Activated CD8-positive, alpha-beta memory T cell treated with anti-CD3 and anti-CD28 coated beads for 48 hours (primary cell): ENCODE data around the gene FAM227A.
A peak's percentile ranks its signal among the peaks of the same experiment; 100 is the strongest.

Source experiments
- DNase-seq, 3 experiments: peaks; one replicate each; pipeline ENCODE4 v3.0.0-alpha.2; 2020; ENCODE audit warnings: low read depth in 2 of 3, low spot score in 2 of 3

The FAM227A gene

DNA sequence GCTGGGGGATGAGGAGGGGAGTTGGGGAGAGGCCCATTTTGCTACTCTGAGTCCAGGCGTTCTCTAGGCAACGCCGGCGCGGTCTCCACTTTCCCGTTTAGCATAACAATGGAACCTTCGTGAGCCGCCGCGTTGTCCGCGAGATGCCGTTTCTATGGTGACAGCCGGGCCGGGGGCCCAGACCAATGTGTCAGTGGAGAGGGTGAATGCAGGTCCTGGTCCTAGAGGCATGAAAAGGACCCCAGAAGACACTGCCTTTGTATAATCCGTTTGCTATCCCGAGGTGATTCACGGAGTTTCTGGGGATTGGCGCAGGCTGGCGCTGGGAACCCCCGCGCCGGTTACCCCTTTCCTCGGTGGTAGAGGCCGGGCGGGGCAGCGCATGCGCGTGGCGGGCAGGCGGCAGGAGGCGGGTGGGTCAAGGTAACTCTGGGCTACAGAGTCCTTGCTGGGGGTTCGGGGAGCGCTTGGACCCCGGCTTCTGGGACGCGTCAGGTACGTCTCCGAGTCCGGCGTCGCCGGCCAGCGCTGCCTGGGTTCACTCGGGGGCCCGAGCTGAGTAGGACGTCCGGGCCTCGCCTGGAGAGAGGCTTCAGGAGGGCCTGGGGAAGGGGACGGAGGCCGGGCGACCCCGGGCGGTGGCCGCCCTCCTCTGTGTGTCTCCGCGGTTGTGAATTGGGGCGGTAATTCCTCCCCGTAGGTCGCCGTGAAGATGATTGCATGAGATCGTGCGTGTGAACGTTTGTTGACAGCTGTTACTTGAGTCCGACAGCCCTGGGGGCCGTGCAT, at the start of gene FAM227A, which contains the start of gene CBY1:
TSS of gene FAM227A (minus strand) at position 137 of the 789 bp plus-strand sequence. CDS start 6,224 bp downstream, outside the sequence.
TSS of gene CBY1 (plus strand) at position 383 of the 789 bp plus-strand sequence. CDS start 11,417 bp downstream, outside the sequence.
- peak; percentile 76 to 92 (median 79) for DNase-seq

DNA sequence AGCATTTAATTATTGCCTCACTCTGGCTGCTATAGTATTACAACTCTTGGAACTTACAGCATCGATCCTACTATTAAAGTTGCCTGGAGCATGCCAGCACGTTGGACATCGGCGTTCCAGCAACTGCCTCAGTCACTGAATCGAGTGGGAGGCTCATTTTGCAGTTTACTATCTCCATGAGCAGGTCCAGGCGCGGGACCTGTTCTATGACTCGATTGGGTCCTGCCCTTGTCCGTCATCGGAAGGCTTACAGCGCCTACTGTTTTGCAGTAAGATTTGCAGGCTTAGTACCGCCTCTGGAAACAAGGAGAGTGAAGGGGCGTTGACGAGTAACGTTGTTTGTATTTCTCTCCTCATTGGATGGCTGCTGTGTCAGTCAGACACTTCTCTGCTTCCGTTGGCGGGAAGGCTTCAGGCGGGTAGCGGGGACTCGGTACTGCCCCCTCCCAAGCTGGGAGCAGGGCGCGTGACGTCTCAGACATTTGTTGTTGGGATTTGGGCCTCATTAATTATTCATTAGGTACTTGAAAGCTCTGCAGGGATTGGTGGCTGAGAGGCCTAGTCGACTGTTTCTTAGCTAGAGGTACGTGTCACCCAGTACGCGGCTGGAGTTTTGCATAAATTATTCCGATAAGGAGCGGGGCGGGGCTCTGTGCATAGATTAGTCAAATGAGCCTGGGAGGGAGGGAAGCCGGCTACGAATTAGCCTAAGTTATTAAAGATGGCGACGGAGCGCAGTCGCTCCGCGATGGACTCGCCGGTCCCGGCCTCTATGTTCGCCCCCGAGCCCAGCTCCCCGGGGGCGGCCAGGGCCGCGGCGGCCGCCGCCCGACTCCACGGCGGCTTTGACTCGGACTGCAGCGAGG, 49.3 kb upstream of the FAM227A start, which contains the start of gene GTPBP1:
TSS of gene GTPBP1 (plus strand) at position 710 of the 866 bp plus-strand sequence. CDS start at position 722, 12 bp downstream.
- peak; percentile 75 to 89 (median 86) for DNase-seq

DNA sequence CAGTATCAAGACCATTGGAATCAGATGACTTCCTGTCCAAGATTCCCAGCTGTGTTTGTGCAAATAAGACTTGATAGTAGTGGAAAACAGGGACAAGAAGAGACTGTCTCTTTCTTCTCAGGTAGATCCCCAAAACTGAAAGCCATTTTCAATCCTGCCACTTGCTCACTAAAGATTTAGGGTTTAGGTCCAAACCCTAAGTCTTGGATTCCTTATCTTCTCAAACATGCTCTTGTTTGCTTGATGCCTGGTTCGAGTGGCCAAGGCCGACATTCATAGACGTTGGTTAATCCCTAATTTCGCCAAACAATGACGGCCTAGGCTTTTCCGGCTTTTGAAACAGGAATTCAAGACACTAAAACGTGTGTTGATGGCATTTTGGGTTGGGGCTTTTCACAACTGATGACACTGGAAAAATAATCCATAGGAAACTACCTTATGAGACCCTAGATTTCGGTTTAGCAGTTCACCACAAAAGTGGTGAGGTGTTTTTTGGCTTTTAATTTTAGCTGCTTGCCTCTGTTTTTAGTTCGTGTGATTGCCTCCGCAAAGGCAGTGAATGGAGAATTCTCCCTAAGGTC, 48.6 kb upstream of the FAM227A start:
- no peak for DNase-seq

DNA sequence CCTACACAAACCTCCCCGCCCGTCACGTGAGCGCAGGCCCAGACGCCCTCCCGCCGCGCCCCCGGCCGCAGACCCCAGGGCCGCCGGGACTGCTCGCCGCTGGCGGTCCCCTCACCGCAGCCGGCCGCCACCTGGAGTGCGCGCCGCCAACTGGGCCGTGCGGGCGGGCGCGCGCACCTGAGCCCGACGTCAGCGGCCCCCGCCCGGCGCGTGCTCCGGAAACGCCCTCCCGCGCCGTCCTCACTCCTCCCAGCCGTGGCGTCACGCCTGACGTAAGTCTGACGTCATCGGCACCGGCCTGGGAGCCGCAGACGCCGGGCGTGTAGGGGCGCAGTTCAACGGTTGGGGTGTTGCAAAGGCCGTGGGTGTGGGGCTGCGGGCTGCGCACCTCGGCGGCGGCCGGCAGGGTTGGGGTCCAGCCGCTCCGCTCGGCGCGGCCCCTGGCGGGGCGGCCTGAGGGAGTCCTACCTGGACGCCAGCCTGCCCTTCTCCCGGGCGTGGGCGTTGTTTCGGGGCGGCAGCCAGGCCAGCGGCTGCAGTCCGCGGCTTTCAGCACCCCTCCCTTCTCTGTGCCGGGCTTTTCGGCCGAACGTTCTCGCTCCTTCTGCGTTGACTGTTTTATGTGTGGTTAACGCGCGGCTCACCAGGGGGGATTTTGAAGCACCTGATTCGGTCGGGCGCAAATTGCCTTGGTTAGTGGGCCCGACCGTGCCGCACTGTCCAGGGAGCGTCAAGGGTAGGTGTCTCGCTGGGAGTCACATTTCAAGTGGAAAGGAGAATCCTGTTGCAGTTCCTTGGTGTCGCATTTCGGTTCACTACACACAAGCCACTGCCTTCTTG, 44.8 kb upstream of the FAM227A start, which contains the start of gene JOSD1:
TSS of gene JOSD1 (minus strand) at position 155 of the 840 bp plus-strand sequence. CDS start 956 bp downstream, outside the sequence.
- DNase-seq = peak; percentile 95 to 100 (median 99)

DNA sequence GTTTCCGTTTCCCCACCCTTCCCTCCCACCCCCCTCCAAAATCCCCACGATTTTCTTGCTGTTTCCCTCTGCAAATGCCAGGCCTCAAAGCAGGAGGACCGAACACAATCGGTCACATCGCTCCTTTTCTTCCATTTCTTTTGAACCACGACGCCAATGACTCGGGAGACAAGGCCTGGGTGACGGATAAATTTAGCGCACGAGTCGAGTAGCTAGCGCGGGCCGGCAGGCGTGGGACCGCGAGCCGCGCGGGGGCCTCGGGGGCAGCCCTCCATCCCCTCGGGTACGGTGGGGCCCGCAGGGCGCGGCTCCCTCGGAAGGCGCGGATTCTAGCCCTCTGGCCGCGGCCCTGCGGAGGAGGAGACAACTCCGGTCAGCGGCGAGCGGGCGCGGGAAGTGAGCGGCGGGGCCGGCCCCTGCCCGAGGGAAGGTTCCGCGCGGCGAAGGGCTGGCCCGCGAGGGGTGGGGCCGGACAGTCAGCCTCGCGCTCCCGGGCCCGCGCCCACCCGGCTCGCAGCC, 44.1 kb upstream of the FAM227A start:
- peak in 2 of 3 experiments; percentile 15 to 17 for DNase-seq

DNA sequence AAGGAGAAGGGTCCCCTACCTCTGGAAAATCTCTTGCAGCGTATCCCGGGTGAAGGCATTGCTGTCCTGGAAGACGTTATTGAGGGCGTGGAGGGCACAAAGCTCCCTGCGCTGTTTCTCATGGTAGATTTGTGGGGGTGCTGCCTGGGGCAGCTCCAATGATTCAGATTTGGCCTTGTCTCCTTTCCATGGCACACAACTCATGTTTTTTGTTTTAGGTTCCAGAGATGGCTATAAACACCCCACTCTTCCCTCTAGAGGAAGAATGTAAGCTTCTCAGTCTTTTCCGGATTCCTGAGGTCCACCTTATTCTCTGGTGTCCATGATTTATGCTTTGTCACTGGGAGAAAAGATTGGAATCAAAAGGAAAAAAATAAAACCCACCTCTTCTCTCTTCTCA, 43.6 kb upstream of the FAM227A start:
- no peak for DNase-seq

DNA sequence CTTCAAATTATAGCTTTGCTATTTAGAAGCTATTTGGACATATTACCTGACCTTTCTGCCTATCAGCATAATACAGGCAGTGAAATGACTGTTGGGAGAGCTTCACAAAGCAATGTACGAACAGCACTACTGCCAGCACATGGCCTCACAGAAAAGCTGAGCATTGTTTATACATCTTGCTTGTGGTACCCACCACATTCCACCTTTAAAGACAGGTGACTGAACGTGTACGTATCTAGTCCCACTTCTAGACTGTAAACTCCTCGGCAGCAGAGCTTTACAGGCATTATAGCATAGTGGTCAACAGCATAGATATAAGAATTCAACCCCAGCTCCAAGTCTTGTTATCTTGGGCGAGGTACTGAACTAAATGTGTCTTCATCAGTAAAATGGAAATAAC, 43.0 kb upstream of the FAM227A start:
- DNase-seq = no peak

DNA sequence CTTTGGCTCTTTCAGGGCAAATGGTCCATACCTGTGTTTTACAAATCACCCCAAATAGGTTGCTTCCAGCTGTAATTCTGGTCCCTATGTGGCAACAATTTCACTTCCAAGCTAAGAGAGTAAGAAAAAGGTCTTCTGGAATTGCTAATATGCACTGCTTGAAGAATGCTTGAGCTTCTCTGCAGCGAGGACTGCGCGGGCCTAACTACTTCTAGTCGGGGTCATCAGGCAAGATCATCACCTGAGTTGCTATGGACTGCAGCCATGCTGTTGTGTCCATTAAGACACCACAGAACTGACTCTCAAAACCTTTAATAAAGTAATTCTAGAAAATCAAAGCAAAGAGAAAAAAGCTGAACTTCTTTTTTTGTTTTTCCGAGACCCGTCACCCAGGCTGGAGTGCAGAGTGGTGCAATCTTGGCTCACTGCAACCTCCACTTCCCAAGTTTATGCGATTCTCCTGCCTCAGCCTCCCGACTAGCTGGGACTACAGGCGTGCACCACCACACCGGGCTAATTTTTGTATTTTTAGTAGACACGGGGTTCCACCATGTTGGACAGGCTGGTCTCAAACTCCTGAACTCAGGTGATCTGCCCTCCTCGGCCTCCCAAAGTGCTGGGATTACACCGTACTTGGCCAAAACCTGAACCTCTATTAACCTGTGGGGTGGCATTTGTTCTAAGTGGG, 42.4 kb upstream of the FAM227A start:
- no peak for DNase-seq

DNA sequence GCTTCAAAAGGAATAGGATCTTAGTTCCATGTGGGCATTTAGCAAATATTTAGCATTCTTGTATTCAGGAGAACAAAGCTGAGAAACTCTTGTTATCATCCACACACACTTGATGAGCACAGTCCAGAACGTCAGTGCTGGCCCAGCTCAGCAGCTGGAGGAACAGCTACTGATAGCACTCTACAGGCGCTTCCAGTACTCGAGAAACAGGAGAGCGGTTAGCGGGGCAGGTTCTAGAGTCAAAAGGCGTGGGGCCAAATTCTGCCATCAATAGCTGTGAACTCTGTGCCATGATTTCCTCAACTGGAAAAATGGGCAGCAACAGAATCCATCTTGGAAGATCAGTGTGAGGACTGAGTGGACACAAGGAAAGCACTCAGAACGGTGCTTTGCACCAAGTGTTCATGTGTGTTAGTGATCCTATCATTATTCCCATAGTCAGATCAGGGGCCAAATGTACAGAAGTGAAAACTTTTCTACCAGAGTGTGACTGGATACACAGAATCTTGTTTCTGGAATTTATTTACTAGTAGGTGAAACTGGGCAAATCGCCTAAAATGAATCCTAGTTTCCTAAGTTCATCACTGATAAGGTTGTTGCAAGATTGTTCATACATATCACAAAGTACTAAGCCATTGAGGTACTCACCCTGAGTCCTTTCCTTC, 41.4 kb upstream of the FAM227A start:
- no peak for DNase-seq

DNA sequence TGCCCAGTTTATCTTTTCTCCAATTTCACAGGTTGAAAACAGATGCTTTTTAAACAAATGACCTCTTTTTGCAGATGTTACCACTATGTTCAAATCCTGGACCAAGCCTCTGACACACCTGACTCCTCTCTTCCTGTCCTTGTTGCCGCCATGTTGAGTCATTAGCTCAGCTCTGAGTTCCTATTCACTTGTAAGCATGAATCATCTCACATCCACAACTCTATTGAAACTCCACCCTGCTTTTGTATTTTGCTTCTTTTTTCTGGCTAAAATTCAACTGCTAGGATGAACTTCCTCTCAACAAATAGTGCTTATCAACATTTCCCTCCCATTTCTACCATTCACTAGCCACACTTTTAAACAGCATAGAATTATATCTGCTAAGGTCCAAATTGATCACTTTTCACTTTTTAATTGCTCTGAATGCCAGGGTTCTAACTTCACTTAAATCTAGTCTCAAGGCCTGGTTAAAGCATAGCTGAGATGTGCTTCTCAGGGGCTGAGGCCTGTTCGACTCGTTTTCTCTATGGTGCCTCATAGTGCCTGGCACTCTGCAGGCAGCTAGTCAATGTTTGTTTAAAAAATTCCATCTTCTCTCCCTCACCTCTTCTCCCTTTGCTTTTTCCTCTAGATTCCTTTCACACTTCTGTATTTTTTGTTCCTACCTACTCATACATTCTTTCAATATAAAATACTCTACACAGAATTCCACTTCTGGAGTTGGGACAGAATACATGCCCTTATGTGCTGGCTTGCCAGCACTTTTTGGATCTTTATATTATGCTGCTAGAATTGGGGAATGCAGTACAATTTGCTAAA, 40.6 kb upstream of the FAM227A start:
- DNase-seq = no peak

DNA sequence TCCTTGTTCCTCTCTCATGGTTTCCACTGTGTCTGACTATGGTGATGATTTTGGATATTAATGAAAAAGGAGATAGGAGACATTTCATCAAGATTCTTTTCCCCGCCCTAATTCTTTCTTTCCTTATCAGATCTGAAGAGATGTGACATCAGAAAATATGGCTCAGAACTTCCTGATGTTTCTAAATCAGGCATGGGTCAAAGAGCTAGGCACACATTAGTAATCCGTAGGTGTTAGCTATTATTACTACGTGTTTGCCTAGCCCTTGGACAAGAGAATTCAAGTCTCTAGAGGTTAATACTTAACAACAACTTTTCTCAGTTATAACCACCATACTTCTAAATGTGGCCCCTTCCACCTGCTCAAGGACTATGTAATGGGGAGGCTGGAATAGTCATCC, 38.7 kb upstream of the FAM227A start:
- DNase-seq = no peak

DNA sequence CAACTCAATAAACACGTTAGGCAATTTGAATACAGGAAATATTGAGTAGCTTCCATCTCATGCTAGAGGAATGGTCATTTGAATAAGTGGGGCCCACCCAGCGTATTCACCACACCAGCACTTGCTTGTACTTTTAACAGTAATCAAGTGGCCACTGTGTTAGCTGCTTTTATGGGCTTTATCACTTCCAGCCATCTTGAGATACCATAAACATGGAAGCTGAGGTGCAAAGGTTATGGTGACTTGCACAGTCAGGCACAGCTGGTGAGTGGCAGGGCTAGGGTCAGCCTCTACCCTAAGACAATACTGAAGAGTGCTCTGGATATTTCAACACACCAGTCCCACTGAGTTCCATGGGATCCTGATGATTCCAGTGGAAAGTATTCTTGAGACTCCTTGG, 37.9 kb upstream of the FAM227A start:
- no peak for DNase-seq

DNA sequence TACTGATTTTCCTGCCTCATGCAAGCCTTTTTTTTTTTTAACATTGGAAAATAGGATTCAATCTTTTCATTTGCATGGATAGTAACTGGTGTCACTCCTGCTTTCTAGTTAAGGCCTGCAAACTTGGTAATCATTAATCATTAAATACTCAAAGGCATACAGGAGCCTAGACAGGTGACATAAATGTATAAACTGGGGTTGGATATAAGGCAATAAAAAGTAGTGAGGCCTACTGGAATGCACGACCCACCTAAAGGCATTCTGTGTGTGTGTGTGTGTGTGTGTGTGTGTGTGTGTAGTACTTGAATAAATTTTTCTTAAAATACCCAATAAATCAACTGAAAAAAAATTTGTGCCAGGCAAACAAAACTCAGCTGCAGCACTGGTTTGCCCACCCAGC, 33.5 kb upstream of the FAM227A start:
- no peak for DNase-seq

DNA sequence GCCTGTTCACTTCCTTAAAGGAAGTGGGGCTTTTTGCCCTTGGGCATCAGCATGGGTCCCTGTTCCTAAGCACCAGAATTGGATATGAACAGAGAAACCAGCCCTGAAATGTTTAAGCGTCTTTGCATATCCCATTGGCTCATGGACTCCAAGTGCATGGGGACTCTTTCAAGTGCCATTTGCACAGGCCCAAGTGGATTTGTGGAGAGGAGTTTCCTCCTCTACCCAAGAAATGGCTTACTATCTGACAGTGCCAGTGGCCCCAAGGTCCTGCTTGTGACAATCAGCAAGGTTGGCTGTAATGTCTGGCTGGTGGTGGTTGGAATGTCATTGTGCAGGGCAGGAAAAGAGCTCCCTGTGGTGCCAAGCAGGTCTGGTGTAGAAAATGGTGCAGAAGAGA, 29.6 kb upstream of the FAM227A start:
- no peak for DNase-seq

DNA sequence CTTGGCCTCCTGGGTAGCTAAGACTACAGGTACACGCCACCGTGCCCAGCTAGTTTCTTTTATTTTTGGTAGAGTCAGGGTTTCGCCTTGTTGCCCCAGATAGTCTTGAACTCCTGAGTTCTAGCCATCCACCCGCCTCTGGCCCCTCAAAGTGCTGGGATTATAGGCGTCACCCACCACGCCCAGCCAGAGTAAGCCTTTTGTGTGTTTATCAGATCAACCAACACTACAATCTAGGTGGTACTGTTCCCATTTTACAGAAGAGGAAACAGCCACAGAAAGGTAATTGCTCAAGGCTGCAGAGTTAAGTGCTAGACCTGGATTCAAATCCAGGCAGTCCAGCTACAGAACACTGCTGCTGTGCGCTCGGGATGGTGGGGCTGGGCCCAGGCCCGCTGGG, 28.7 kb upstream of the FAM227A start:
- no peak for DNase-seq

DNA sequence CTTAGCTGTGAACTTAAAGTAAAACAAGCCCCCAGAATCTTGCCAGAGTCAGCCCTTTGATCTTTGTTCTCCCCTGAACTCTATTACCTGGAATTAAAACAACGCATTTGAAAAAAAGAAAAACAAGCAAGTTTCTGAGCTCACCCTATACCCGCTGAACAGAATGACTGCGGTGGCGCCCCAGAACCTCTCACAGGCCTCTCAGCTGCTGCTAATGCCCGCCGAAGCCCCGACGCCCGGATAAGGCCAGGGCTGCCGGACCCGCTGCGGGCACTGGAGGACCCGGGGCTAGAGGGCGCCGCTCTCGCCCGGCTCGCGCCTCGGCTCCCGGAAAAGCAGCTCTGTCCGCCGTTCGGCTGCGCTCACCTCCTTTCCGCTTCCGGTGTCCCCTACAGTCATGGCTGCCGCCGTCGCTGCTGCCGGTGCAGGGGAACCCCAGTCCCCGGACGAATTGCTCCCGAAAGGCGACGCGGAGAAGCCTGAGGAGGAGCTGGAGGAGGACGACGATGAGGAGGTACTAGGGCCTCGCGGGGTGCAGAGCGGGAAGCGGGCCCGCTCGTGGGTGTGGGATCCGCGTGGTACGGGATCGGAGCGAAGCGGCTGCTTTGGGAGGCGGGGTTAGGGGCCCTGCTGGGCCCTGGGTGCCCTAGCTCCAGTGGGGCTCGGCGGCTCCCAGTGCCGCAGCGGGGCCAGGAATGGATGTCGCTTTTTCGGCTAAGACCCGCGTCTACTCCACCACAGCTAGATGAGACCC, 25.6 kb upstream of the FAM227A start, which contains the start of gene TOMM22:
TSS of gene TOMM22 (plus strand) at position 376 of the 754 bp plus-strand sequence. CDS start at position 398, 22 bp downstream.
- DNase-seq = peak; percentile 73 to 78 (median 75)

DNA sequence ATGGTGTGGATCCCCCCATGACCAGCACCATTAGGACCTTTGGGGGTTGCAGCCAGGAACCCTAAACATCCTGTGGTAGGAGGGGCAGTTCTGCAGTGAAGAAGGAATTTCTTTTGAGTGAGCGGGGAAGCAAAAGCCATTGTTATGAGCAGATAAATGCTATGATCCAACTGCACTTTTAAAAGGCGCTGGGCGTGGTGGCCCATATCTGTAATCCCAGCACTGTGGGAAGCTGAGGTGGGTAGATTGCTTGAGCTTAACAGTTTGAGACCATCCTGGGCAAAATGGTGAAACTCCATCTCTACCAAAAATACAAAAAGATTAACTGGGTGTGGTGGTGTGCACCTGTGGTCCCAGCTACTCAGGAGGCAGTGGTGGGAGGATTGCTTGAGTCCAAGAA, 19.6 kb upstream of the FAM227A start:
- DNase-seq = no peak
